K562 (cell line): ENCODE results near the gene MLXIPL. TPM values are rescaled to one million over a fixed set of nuclear protein-coding genes. Genes with fewer than 3 reads are reported as not detected.

Experiments
- FOXA3 ChIP-seq, 2 experiments: fragments of 450-650 bp in 1 of 2; sonication (generic) in 1 of 2; formaldehyde crosslinking; IDR thresholded peaks in 1 of 2; conservative IDR thresholded peaks in 1 of 2; 2 replicates each; pipeline versions ENCODE4 v1.4.0 to v1.8.0; 2020 to 2022; ENCODE audit warnings: mild to moderate bottlenecking in 2 of 2, missing genetic modification reagents in 1 of 2
- FUS ChIP-seq: fragments of 200-400 bp; formaldehyde crosslinking; optimal IDR thresholded peaks from 2 replicates; pipeline ENCODE3; 2017; ENCODE audit warnings: low read depth, low read length
- GATAD2B ChIP-seq: fragments of 450-650 bp; IDR thresholded peaks from 2 replicates; pipeline ENCODE4 v1.6.1; 2017; ENCODE audit warnings: mild to moderate bottlenecking, borderline replicate concordance
- GTF2A2 ChIP-seq: IDR thresholded peaks from 2 replicates; pipeline ENCODE4 v1.6.1; 2016; ENCODE audit warnings: mild to moderate bottlenecking, missing genetic modification characterization, missing compliant biosample characterization
- KAT7 ChIP-seq: sonication (generic); formaldehyde crosslinking; IDR thresholded peaks from 2 replicates; pipeline ENCODE4 v1.8.0; 2022; ENCODE audit warnings: missing genetic modification reagents, mild to moderate bottlenecking, borderline replicate concordance
- PTBP1 ChIP-seq: fragments of 200-400 bp; formaldehyde crosslinking; IDR thresholded peaks from 2 replicates; pipeline ENCODE4 v1.6.1; 2017; ENCODE audit warnings: low read depth, low read length
- RCOR1 ChIP-seq, 2 experiments: IDR thresholded peaks; 2 replicates each; pipeline ENCODE4 v1.6.1; 2012; ENCODE audit warnings: low read depth in 2 of 2, low read length in 2 of 2, borderline replicate concordance in 1 of 2, improper control_type of control experiment in 1 of 2
- ZNF583 ChIP-seq: fragments of 250-450 bp; sonication (Bioruptor Pico); IDR thresholded peaks from 2 replicates; pipeline ENCODE4 v1.4.0; 2020
- ZNF76 ChIP-seq: fragments of 250-450 bp; sonication (Bioruptor Pico); IDR thresholded peaks from 2 replicates; pipeline ENCODE4 v1.4.0; 2020; ENCODE audit warnings: mild to moderate bottlenecking, moderate library complexity, borderline replicate concordance
- polyA plus RNA-seq, 8 experiments: library from polyadenylated mRNA; depleted of rRNA in 4 of 8; stranded (reverse) in 5 of 8; unstranded in 3 of 8; fragments of >200 nt; fragmentation: Nextera tagmentation in 2 of 8; fragmentation: Illumina TruSeq in 1 of 8; extraction: Ambion mirVana in 2 of 8; extraction: Trizol in 1 of 8; gene quantifications; 2 replicates each; pipeline versions ENCODE4 v1.2.1 to v1.2.3, GENCODE V29; 2011 to 2014; ENCODE audit warnings: inconsistent platforms in 1 of 8, missing spikeins in 1 of 8
- total RNA-seq, 7 experiments: library from RNA; depleted of rRNA in 6 of 7; stranded (reverse); fragments of >200 nt in 6 of 7; fragmentation: Illumina TruSeq in 2 of 7; extraction: Trizol in 2 of 7; gene quantifications; 2 replicates each; pipeline versions ENCODE4 v1.2.1 to v1.2.3, GENCODE V29; 2011 to 2021; ENCODE audit warnings: low replicate concordance in 1 of 7
- TF ChIP-seq, protein P1 (sequence below): fragments of 250-450 bp; sonication (Bioruptor Pico); IDR thresholded peaks from 2 replicates; pipeline ENCODE4 v1.4.0; 2020; ENCODE audit warnings: mild to moderate bottlenecking, moderate library complexity
- TF ChIP-seq, protein P2 (sequence below): fragments of 250-450 bp; sonication (Bioruptor Pico); IDR thresholded peaks from 2 replicates; pipeline ENCODE4 v1.8.0; 2021; ENCODE audit warnings: mild to moderate bottlenecking, moderate library complexity
- TF ChIP-seq, protein P3 (sequence below): sonication (generic); IDR thresholded peaks from 2 replicates; pipeline ENCODE4 v1.6.1; 2016
- TF ChIP-seq, protein P4 (sequence below): fragments of 450-650 bp; IDR thresholded peaks from 2 replicates; pipeline ENCODE4 v1.6.1; 2017; ENCODE audit warnings: antibody characterized with exemption, mild to moderate bottlenecking
- TF ChIP-seq, protein P5 (sequence below): fragments of 450-650 bp; formaldehyde crosslinking; IDR thresholded peaks from 2 replicates; pipeline ENCODE4 v1.4.0; 2020; ENCODE audit warnings: mild to moderate bottlenecking, moderate library complexity

The MLXIPL gene
- total and polyA plus RNA-seq, 9 of the 15 experiments (the other 6 are each of a cell fraction or from before 2014, with no cell fraction given), result 0.11 to 18.4 (median 1.4) TPM

DNA sequence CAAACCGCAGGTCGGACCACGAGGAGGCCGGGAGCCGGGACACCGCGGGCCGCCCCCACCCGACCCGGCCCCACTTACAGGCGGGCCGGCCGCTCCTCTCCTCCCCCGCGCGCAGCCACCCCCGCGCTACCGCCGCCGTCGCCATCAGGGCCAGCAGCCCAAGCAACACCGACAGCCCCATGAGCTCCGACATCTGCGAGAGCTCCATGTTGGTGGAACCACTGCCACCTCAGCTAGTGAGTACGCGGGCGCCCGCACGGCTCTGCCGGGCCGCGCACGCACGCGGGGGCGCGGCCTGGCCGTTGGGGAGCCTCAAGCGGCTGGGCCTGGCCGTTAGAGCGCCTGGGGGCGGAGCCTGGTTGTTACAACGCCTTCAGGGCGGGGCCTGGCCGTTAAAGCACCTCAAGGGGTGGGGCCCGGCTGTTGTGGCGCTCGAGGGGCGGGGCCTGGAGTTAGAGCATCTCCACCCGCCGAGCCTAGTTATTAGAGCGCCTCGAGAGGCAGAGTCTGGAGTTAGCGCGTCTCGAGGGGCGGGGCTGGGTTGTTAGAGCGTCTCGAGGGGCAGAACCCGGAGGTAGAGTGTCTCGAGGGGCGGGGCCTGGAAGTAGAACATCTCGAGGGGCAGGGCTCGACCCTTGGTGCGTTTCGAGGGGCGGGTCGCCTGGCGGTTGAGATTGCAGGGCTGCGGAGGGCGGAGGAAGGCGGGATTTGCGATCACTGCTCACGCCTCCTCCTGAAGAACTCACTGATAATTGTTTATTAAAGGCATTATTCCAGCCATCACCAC, 45.8 kb downstream of the MLXIPL start, which contains the start of gene TBL2 (continued):
- TF ChIP-seq, protein P1, sequence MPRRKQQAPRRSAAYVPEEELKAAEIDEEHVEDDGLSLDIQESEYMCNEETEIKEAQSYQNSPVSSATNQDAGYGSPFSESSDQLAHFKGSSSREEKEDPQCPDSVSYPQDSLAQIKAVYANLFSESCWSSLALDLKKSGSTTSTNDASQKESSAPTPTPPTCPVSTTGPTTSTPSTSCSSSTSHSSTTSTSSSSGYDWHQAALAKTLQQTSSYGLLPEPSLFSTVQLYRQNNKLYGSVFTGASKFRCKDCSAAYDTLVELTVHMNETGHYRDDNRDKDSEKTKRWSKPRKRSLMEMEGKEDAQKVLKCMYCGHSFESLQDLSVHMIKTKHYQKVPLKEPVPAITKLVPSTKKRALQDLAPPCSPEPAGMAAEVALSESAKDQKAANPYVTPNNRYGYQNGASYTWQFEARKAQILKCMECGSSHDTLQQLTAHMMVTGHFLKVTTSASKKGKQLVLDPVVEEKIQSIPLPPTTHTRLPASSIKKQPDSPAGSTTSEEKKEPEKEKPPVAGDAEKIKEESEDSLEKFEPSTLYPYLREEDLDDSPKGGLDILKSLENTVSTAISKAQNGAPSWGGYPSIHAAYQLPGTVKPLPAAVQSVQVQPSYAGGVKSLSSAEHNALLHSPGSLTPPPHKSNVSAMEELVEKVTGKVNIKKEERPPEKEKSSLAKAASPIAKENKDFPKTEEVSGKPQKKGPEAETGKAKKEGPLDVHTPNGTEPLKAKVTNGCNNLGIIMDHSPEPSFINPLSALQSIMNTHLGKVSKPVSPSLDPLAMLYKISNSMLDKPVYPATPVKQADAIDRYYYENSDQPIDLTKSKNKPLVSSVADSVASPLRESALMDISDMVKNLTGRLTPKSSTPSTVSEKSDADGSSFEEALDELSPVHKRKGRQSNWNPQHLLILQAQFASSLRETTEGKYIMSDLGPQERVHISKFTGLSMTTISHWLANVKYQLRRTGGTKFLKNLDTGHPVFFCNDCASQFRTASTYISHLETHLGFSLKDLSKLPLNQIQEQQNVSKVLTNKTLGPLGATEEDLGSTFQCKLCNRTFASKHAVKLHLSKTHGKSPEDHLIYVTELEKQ, result no peak
- TF ChIP-seq GATAD2B, result peak; percentile 45; the same call in 1 of the 2 replicates
- TF ChIP-seq, protein P2, sequence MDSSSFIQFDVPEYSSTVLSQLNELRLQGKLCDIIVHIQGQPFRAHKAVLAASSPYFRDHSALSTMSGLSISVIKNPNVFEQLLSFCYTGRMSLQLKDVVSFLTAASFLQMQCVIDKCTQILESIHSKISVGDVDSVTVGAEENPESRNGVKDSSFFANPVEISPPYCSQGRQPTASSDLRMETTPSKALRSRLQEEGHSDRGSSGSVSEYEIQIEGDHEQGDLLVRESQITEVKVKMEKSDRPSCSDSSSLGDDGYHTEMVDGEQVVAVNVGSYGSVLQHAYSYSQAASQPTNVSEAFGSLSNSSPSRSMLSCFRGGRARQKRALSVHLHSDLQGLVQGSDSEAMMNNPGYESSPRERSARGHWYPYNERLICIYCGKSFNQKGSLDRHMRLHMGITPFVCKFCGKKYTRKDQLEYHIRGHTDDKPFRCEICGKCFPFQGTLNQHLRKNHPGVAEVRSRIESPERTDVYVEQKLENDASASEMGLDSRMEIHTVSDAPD (CRISPR knock-in tag), result no peak
- TF ChIP-seq, protein P3, sequence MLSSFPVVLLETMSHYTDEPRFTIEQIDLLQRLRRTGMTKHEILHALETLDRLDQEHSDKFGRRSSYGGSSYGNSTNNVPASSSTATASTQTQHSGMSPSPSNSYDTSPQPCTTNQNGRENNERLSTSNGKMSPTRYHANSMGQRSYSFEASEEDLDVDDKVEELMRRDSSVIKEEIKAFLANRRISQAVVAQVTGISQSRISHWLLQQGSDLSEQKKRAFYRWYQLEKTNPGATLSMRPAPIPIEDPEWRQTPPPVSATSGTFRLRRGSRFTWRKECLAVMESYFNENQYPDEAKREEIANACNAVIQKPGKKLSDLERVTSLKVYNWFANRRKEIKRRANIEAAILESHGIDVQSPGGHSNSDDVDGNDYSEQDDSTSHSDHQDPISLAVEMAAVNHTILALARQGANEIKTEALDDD, result peak; percentile 76; the same call in 1 of the 2 replicates
- TF ChIP-seq RCOR1 (IDR thresholded peaks at IDR 0.05; ENCODE audit: borderline replicate concordance in 1 of 2, low read depth in 2 of 2, low read length in 2 of 2), result peak in 1 of 2 experiments; percentile 76; a peak in 3 of 4 replicates
- TF ChIP-seq, protein P4, sequence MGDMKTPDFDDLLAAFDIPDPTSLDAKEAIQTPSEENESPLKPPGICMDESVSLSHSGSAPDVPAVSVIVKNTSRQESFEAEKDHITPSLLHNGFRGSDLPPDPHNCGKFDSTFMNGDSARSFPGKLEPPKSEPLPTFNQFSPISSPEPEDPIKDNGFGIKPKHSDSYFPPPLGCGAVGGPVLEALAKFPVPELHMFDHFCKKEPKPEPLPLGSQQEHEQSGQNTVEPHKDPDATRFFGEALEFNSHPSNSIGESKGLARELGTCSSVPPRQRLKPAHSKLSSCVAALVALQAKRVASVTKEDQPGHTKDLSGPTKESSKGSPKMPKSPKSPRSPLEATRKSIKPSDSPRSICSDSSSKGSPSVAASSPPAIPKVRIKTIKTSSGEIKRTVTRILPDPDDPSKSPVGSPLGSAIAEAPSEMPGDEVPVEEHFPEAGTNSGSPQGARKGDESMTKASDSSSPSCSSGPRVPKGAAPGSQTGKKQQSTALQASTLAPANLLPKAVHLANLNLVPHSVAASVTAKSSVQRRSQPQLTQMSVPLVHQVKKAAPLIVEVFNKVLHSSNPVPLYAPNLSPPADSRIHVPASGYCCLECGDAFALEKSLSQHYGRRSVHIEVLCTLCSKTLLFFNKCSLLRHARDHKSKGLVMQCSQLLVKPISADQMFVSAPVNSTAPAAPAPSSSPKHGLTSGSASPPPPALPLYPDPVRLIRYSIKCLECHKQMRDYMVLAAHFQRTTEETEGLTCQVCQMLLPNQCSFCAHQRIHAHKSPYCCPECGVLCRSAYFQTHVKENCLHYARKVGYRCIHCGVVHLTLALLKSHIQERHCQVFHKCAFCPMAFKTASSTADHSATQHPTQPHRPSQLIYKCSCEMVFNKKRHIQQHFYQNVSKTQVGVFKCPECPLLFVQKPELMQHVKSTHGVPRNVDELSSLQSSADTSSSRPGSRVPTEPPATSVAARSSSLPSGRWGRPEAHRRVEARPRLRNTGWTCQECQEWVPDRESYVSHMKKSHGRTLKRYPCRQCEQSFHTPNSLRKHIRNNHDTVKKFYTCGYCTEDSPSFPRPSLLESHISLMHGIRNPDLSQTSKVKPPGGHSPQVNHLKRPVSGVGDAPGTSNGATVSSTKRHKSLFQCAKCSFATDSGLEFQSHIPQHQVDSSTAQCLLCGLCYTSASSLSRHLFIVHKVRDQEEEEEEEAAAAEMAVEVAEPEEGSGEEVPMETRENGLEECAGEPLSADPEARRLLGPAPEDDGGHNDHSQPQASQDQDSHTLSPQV, result peak; percentile 77
- TF ChIP-seq KAT7 (CRISPR knock-in tag), result 0 out of 2 replicates have a peak, but pooled peaks have one; percentile 6
- peak; percentile 67; the same call in 1 of the 2 replicates for TF ChIP-seq ZNF583 (CRISPR knock-in tag)
- TF ChIP-seq, protein P5, sequence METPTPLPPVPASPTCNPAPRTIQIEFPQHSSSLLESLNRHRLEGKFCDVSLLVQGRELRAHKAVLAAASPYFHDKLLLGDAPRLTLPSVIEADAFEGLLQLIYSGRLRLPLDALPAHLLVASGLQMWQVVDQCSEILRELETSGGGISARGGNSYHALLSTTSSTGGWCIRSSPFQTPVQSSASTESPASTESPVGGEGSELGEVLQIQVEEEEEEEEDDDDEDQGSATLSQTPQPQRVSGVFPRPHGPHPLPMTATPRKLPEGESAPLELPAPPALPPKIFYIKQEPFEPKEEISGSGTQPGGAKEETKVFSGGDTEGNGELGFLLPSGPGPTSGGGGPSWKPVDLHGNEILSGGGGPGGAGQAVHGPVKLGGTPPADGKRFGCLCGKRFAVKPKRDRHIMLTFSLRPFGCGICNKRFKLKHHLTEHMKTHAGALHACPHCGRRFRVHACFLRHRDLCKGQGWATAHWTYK, result peak; percentile 78; the same call in 1 of the 2 replicates
- TF ChIP-seq FOXA3 (CRISPR knock-in tag; conservative IDR thresholded peaks at IDR 0.05 in 1 of 2, IDR thresholded peaks at IDR 0.05 in 1 of 2), result 0 out of 4 replicates have a peak, but pooled peaks of 1 of the 2 experiments have one; percentile 8
- peak; percentile 12; the same call in 1 of the 2 replicates for TF ChIP-seq GTF2A2 (tag)
- TF ChIP-seq ZNF76 (CRISPR knock-in tag), result peak; percentile 69; the same call in 1 of the 2 replicates
- TF ChIP-seq PTBP1, result no peak
- TF ChIP-seq FUS, result no peak
